D721Med (cell line): ENCODE results near the gene ERN1.
"Not testable (repeated sequence)": the region's sequence is repeated elsewhere in the genome, so short reads cannot be mapped to it uniquely, and the experiment has no call there.

Experiments
- DNase-seq: peaks from one replicate; pipeline ENCODE4 v3.0.0; 2011; ENCODE audit warnings: low spot score; ENCODE audit not compliant: insufficient read length
- FAIRE-seq: peaks from 2 replicates; lab custom pipeline; 2011; peaks lifted over from hg19 to GRCh38; lab: Jason Lieb, UNC
- CTCF ChIP-seq: IDR thresholded peaks from 2 replicates; pipeline ENCODE4 v1.5.1; 2012; ENCODE audit warnings: mild to moderate bottlenecking, control low read depth; ENCODE audit not compliant: insufficient read depth; ENCODE audit errors: missing control alignments

The ERN1 gene

GRCh38 chr17:64007838-64008282, 122.1 kb downstream of the ERN1 start:
- TF ChIP-seq CTCF, result no peak
- DNase-seq (no peak), FAIRE-seq (no peak)

GRCh38 chr17:64007089-64007837, 122.7 kb downstream of the ERN1 start:
- DNase-seq, FAIRE-seq: not testable (repeated sequence)

- TF ChIP-seq CTCF, result no peak
- FAIRE-seq, result no peak
- DNase-seq, result no peak
Observed at GRCh38 chr17:64006361-64007088, 123.4 kb downstream of the ERN1 start.

- no peak for TF ChIP-seq CTCF
- DNase-seq (no peak), FAIRE-seq (no peak)
Observed at GRCh38 chr17:64005734-64006167, 124.2 kb downstream of the ERN1 start.

- TF ChIP-seq CTCF, result no peak
- no peak for DNase-seq
- no peak for FAIRE-seq
Observed at GRCh38 chr17:64004903-64005733, 124.8 kb downstream of the ERN1 start.

GRCh38 chr17:64004218-64004770, 125.7 kb downstream of the ERN1 start:
- no peak for TF ChIP-seq CTCF
- no peak for FAIRE-seq
- DNase-seq, result no peak

GRCh38 chr17:64003526-64004121, 126.3 kb downstream of the ERN1 start:
- FAIRE-seq (no peak), DNase-seq (no peak)
- TF ChIP-seq CTCF, result no peak
